Naive thymus-derived CD8-positive, alpha-beta T cell (primary cell): Measurements from ENCODE around the gene RDH5. TPM values are rescaled to one million over a fixed set of nuclear protein-coding genes. Genes with fewer than 3 reads are reported as not detected.

Experiments
- ATAC-seq, 2 donors: fragments of 150-1000 bp; cut with Tn5 transposase in 1 of 2; sonication (Bioruptor Pico), chemical (Tn5 transposase) in 1 of 2; 1 replicate in 1 of 2; 2 replicates in 1 of 2; pipeline ENCODE4 v1.10.0; 2021; ENCODE audit warnings: mild to moderate bottlenecking in 2 of 2, moderate library complexity in 2 of 2
- POLR2A ChIA-PET: fragments of 350-600 bp; sonication (Branson Sonifier 250); formaldehyde crosslinking; loops from one replicate; lab custom pipeline; 2021; ENCODE audit warnings: antibody characterized with exemption; lab: Charles Lee
- DNase-seq, 10 donors: peaks; one replicate each; pipeline versions ENCODE4 v3.0.0 to v3.0.0-alpha.2; 2020 to 2022
- H3K27ac Mint-ChIP-seq, 10 donors: one replicate each; pipeline ENCODE4 v1.8.0; 2020 to 2022; ENCODE audit warnings: mild to moderate bottlenecking in 10 of 10, mixed read lengths in 10 of 10, moderate library complexity in 4 of 10, inconsistent platforms in 1 of 10
- H3K27me3 Mint-ChIP-seq, 5 donors: one replicate each; pipeline ENCODE4 v1.8.0; 2021 to 2022; ENCODE audit warnings: mixed read lengths in 5 of 5
- H3K36me3 Mint-ChIP-seq, 3 donors: one replicate each; pipeline ENCODE4 v1.8.0; 2020 to 2022; ENCODE audit warnings: mixed read lengths in 3 of 3, mild to moderate bottlenecking in 2 of 3, inconsistent platforms in 1 of 3
- H3K4me1 Mint-ChIP-seq, 4 donors: one replicate each; pipeline ENCODE4 v1.8.0; 2021 to 2022; ENCODE audit warnings: mixed read lengths in 4 of 4
- H3K4me3 Mint-ChIP-seq, 10 donors: one replicate each; pipeline ENCODE4 v1.8.0; 2020 to 2022; ENCODE audit warnings: mild to moderate bottlenecking in 10 of 10, mixed read lengths in 10 of 10, moderate library complexity in 6 of 10, inconsistent platforms in 1 of 10
- H3K9me3 Mint-ChIP-seq, 9 donors: one replicate each; pipeline ENCODE4 v1.8.0; 2020 to 2022; ENCODE audit warnings: mixed read lengths in 9 of 9, mild to moderate bottlenecking in 3 of 9, inconsistent platforms in 1 of 9, moderate library complexity in 1 of 9
- polyA plus RNA-seq, 3 donors: library from polyadenylated mRNA; unstranded; fragments of 300-500 nt; fragmentation: Illumina TruSeq; gene quantifications; one replicate each; pipeline ENCODE4 v1.2.3, GENCODE V29; 2021
- total RNA-seq, 8 experiments: library from RNA in 2 of 8; stranded (reverse) in 2 of 8; gene quantifications; one replicate each; pipeline ENCODE4 v1.2.3 and lab custom pipeline; 2021 to 2026

Gene RDH5
- total and polyA plus RNA-seq, 5 experiments from 2014 or later, result 1.0 to 30.4 (median 15.1) TPM; not detected in 1

GRCh38 chr12:55771736-55772135 lies 51.5 kb downstream of the RDH5 start:
- DNase-seq, result no peak
- Mint-ChIP-seq H3K27ac (peak overlapping the region in 7 of 10 donors; percentile 7 to 84 (median 21)), H3K9me3 (no peaks in the 10 kb centered on the region), H3K4me1 (peaks cover 12 to 25% (median 17%) of the 10 kb centered on the region in 4 donors), H3K36me3 (peaks cover 0 to 62% (median 4%) of the 10 kb centered on the region in 3 donors), H3K27me3 (no peaks in the 10 kb centered on the region), H3K4me3 (no peak overlapping the region)
- ATAC-seq, result no peak
- POLR2A ChIA-PET, result interaction anchor here (0.6 kb wide), 1 partner anchor 20 kb away, joined by 3 read pairs; no protein-coding TSS in a partner anchor

Other genes starting within 250 kb of the RDH5 start
- not detected for gene OR6C68, start 228.0 kb upstream of the RDH5 start, total RNA-seq
- gene OR6C68, start 228.0 kb upstream of the RDH5 start, polyA plus RNA-seq, result not detected
- gene OR6C4, start 170.8 kb upstream of the RDH5 start, total RNA-seq, result not detected
- gene OR6C4, start 170.8 kb upstream of the RDH5 start, polyA plus RNA-seq, result not detected
- not detected for gene OR2AP1, start 147.9 kb upstream of the RDH5 start, total RNA-seq
- gene OR2AP1, start 147.9 kb upstream of the RDH5 start, polyA plus RNA-seq, result not detected
- not detected for gene OR10P1, start 83.5 kb upstream of the RDH5 start, total RNA-seq
- not detected for gene OR10P1, start 83.5 kb upstream of the RDH5 start, polyA plus RNA-seq
- 1 to 10 TPM; 5.2 to 7.0 TPM for gene ITGA7, start 12.5 kb upstream of the RDH5 start, total RNA-seq
- gene ITGA7, start 12.5 kb upstream of the RDH5 start, polyA plus RNA-seq, result 1 to 10 TPM in 2 of 3 donors, not detected in 1; 1.5 to 1.7 TPM
- 10 to 100 TPM; 62.9 to 65.7 TPM for gene BLOC1S1, start 4.3 kb upstream of the RDH5 start, total RNA-seq
- gene BLOC1S1, start 4.3 kb upstream of the RDH5 start, polyA plus RNA-seq, result 100 to 1,000 TPM in 2 of 3 donors, 10 to 100 TPM in 1; 84.3 to 133 (median 117) TPM
- 10 to 100 TPM; 41.0 to 46.5 TPM for gene CD63, start 8.6 kb downstream of the RDH5 start, total RNA-seq
- gene CD63, start 8.6 kb downstream of the RDH5 start, polyA plus RNA-seq, result 100 to 1,000 TPM; 119 to 412 (median 135) TPM
- 1 to 10 TPM; 5.8 to 7.7 TPM for gene GDF11, start 22.7 kb downstream of the RDH5 start, total RNA-seq
- gene GDF11, start 22.7 kb downstream of the RDH5 start, polyA plus RNA-seq, result 1 to 10 TPM in 1 of 3 donors, under 1 TPM in 2; 0.82 to 1.5 (median 0.99) TPM
- 10 to 100 TPM; 43.6 to 43.9 TPM for gene SARNP, start 97.3 kb downstream of the RDH5 start, total RNA-seq
- gene SARNP, start 97.3 kb downstream of the RDH5 start, polyA plus RNA-seq, result 100 to 1,000 TPM in 1 of 3 donors, 10 to 100 TPM in 2; 93.6 to 104 (median 94.0) TPM
- gene ORMDL2, start 97.6 kb downstream of the RDH5 start, total RNA-seq, result 10 to 100 TPM; 43.2 to 46.8 TPM
- 10 to 100 TPM; 71.6 to 92.5 (median 90.3) TPM for gene ORMDL2, start 97.6 kb downstream of the RDH5 start, polyA plus RNA-seq
- gene DNAJC14, start 109.2 kb downstream of the RDH5 start, total RNA-seq, result 10 to 100 TPM; 34.7 to 35.0 TPM
- gene DNAJC14, start 109.2 kb downstream of the RDH5 start, polyA plus RNA-seq, result 10 to 100 TPM; 31.0 to 39.6 (median 35.5) TPM
- under 1 TPM in 1 of 2 experiments, not detected in 1; 0.55 TPM for gene MMP19, start 122.5 kb downstream of the RDH5 start, total RNA-seq
- gene MMP19, start 122.5 kb downstream of the RDH5 start, polyA plus RNA-seq, result not detected
- gene PYM1, start 207.5 kb downstream of the RDH5 start, total RNA-seq, result 10 to 100 TPM; 33.1 to 44.4 TPM
- gene PYM1, start 207.5 kb downstream of the RDH5 start, polyA plus RNA-seq, result 10 to 100 TPM; 54.4 to 65.7 (median 55.0) TPM
- 1,000 to 10,000 TPM; 1,302 to 1,328 TPM for gene DGKA, start 210.8 kb downstream of the RDH5 start, total RNA-seq
- gene DGKA, start 210.8 kb downstream of the RDH5 start, polyA plus RNA-seq, result 100 to 1,000 TPM; 145 to 378 (median 232) TPM
- not detected for gene PMEL, start 245.6 kb downstream of the RDH5 start, total RNA-seq
- under 1 TPM in 1 of 3 donors, not detected in 2; 0.15 TPM for gene PMEL, start 245.6 kb downstream of the RDH5 start, polyA plus RNA-seq
- 10 to 100 TPM; 27.5 to 30.8 TPM for gene CDK2, start 246.4 kb downstream of the RDH5 start, total RNA-seq
- 10 to 100 TPM in 1 of 3 donors, 1 to 10 TPM in 2; 8.0 to 12.4 (median 9.5) TPM for gene CDK2, start 246.4 kb downstream of the RDH5 start, polyA plus RNA-seq